Lung (tissue), 12 donors: ENCODE measurements around the gene TMTC2. TPM values are rescaled to one million over a fixed set of nuclear protein-coding genes. Genes with fewer than 3 reads are reported as not detected.

Experiments
- ATAC-seq: fragments of 200-7000 bp; cut with Tn5 transposase; one replicate; pipeline ENCODE4 v1.9.1; 2020; ENCODE audit warnings: moderate number of reproducible peaks; ENCODE audit not compliant: insufficient read depth, low FRiP score
- DNase-seq, 3 donors: peaks; one replicate each; pipeline ENCODE4 v3.0.0-alpha.2; 2013 to 2017
- H3K27ac ChIP-seq, 2 donors: one replicate each; pipeline ENCODE4 v1.5.1; 2013; ENCODE audit warnings: mild to moderate bottlenecking in 2 of 2, moderate library complexity in 2 of 2, control low read depth in 1 of 2, inconsistent platforms in 1 of 2, low read depth in 1 of 2, low read length in 1 of 2
- H3K27me3 ChIP-seq, 3 donors: one replicate each; pipeline ENCODE4 v1.5.1; 2013; ENCODE audit warnings: low read length in 2 of 3; ENCODE audit not compliant: control insufficient read depth in 3 of 3, insufficient read depth in 3 of 3
- H3K36me3 ChIP-seq, 4 donors: one replicate each; pipeline ENCODE4 v1.5.1; 2013; ENCODE audit warnings: low read length in 4 of 4, mild to moderate bottlenecking in 1 of 4, moderate library complexity in 1 of 4; ENCODE audit not compliant: control insufficient read depth in 4 of 4, insufficient read depth in 4 of 4
- H3K4me1 ChIP-seq, 5 donors: one replicate each; pipeline ENCODE4 v1.5.1; 2013; ENCODE audit warnings: low read length in 5 of 5, mild to moderate bottlenecking in 2 of 5, moderate library complexity in 1 of 5; ENCODE audit not compliant: control insufficient read depth in 5 of 5, insufficient read depth in 5 of 5
- H3K4me3 ChIP-seq: one replicate; pipeline ENCODE4 v1.5.1; 2013; ENCODE audit warnings: mild to moderate bottlenecking, control low read depth, moderate library complexity
- H3K9ac ChIP-seq, 2 donors: one replicate each; pipeline ENCODE4 v1.5.1; 2013; ENCODE audit warnings: low read length in 2 of 2, control low read depth in 1 of 2; ENCODE audit not compliant: insufficient read depth in 1 of 2
- H3K9me3 ChIP-seq, 4 donors: one replicate each; pipeline ENCODE4 v1.5.1; 2013; ENCODE audit warnings: low read length in 3 of 4, mild to moderate bottlenecking in 1 of 4, moderate library complexity in 1 of 4; ENCODE audit not compliant: control insufficient read depth in 4 of 4, insufficient read depth in 3 of 4
- whole genome bisulfite sequencing, 2 donors: extraction: QIAGEN DNeasy Blood & Tissue Kit; methylation state at CpG; one replicate each; pipeline ENCODE4 v1.1.7; 2013; 5-methylcytosine and 5-hydroxymethylcytosine counted together
- polyA plus RNA-seq, 2 donors: library from polyadenylated mRNA; stranded (reverse); fragments of 200-250 nt; gene quantifications; one replicate each; pipeline ENCODE4 v1.2.1, GENCODE V29; 2013
- total RNA-seq, 2 donors: library from RNA; depleted of rRNA in 1 of 2; stranded (reverse); fragments of >200 nt in 1 of 2; gene quantifications; one replicate each; pipeline ENCODE4 v1.2.1, GENCODE V29; 2014 to 2021
- TF ChIP-seq, protein P1 (sequence below): IDR thresholded peaks from 2 replicates; pipeline ENCODE4 v1.5.1; 2012; ENCODE audit warnings: mild to moderate bottlenecking; ENCODE audit errors: control extremely low read depth, extremely low read depth
- donor health status: control.
- donor health status: control.
- donor health status: Bipolar disorder and iron deficiency.
- donor health status: healthy.
- donor health status: DM: yes; HTN: yes; CAD: no.

The TMTC2 gene
- total and polyA plus RNA-seq, 4 donors: 5.3 to 77.1 (median 14.0) TPM

DNA sequence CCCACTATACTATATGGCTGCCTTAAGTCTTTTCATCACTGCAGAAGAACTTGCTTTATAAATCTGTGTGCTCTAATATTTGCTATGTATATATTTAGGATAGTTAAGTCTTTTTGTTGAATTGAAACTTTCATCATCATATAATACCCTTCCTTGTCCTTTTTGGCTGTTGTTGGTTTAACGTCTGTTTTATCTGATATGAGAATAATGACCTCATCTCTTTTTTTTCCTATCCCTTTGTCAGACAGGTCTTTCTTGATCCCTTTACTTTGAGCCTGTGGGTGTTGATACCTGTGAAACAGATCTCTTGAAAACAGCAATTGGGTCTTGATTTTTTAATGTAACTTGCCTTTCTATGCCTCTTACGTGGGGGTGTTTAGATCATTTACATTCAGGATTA lies 316.3 kb downstream of the TMTC2 start:
- peaks cover 0 to 1% (median 0%) of the 10 kb centered on the region in 5 donors for H3K4me1 ChIP-seq
- DNase-seq: no peak
- 50 to 51% methylated on average over 2 of the region's 2 CpGs for WGBS, 2 donors
- no peak overlapping the region for H3K9ac ChIP-seq
- H3K27me3 ChIP-seq: no peaks in the 10 kb centered on the region
- no peak for ATAC-seq
- no peak overlapping the region for H3K4me3 ChIP-seq
- no peak overlapping the region for H3K27ac ChIP-seq
- TF ChIP-seq, protein P1, sequence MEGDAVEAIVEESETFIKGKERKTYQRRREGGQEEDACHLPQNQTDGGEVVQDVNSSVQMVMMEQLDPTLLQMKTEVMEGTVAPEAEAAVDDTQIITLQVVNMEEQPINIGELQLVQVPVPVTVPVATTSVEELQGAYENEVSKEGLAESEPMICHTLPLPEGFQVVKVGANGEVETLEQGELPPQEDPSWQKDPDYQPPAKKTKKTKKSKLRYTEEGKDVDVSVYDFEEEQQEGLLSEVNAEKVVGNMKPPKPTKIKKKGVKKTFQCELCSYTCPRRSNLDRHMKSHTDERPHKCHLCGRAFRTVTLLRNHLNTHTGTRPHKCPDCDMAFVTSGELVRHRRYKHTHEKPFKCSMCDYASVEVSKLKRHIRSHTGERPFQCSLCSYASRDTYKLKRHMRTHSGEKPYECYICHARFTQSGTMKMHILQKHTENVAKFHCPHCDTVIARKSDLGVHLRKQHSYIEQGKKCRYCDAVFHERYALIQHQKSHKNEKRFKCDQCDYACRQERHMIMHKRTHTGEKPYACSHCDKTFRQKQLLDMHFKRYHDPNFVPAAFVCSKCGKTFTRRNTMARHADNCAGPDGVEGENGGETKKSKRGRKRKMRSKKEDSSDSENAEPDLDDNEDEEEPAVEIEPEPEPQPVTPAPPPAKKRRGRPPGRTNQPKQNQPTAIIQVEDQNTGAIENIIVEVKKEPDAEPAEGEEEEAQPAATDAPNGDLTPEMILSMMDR: no peak
- peaks cover 0 to 13% (median 8%) of the 10 kb centered on the region in 4 donors for H3K36me3 ChIP-seq
- peaks cover 0 to 6% (median 1%) of the 10 kb centered on the region in 4 donors for H3K9me3 ChIP-seq

DNA sequence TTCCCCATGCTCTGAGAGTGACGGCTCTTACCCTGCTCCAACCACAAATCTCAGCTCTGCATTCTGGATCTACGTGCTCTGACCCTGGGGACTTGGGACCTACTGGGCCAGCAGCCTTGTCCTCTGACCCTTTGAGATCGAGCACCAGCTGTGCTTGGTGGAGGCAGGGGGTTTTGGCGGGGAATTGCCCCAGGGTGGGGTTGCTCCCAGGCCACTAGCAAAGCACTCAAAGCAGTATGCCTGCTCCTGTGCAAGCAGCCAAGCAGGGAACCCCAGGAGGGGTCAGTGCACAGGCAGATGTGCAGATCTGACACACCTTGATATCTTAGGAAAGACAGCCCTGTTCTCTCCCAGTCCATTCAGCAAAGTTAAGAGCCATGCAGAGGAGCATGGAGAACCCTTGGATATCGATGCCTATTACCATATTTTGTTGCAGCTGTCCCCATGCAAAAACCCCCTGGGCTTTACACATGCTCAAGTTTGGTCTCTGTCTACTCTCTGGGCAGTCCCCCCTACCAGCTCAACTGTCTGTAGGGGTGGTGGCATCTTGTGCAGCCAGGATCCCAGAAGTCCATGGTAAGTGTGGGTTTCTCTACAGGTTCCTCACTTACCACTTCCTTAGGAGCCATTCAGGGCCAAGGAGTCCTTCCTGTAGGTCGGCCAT lies 319.0 kb downstream of the TMTC2 start:
- 87 to 93% methylated on average over 6 of the region's 6 CpGs for WGBS, 2 donors
- Histone ChIP-seq H3K36me3 (peaks cover 0 to 29% (median 9%) of the 10 kb centered on the region in 4 donors), H3K4me3 (no peak overlapping the region), H3K9me3 (peaks cover 0 to 8% (median 2%) of the 10 kb centered on the region in 4 donors), H3K27ac (no peak overlapping the region), H3K27me3 (no peaks in the 10 kb centered on the region), H3K9ac (no peak overlapping the region), H3K4me1 (peaks cover 0 to 1% (median 0%) of the 10 kb centered on the region in 5 donors)
- no peak for DNase-seq
- TF ChIP-seq, protein P1: no peak
- no peak for ATAC-seq

DNA sequence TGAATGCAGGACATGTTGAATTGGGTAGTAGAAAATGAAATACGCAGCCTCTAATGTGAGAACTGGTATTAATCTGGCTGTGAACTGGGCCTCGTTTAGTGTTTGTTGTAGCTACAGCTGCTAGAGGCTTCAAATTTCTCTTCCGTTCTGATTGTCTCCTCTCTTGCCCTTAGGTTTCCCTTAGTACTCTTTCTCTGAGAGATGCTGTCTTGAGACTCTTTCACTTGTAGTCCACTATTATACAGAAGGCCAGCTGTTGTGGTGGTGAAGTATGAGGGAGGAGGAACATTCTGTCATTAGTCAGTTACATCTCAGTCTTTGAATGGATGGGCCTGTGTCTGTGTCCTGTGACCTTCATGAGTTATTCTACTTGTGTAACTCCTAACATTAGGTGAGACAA lies 322.0 kb downstream of the TMTC2 start:
- H3K27ac ChIP-seq: no peak overlapping the region
- peaks cover 0 to 29% (median 7%) of the 10 kb centered on the region in 4 donors for H3K36me3 ChIP-seq
- H3K27me3 ChIP-seq: no peaks in the 10 kb centered on the region
- peaks cover 0 to 8% (median 2%) of the 10 kb centered on the region in 4 donors for H3K9me3 ChIP-seq
- WGBS, 2 donors: 62 to 63% methylated on average over 3 of the region's 3 CpGs
- peaks cover 0 to 1% (median 0%) of the 10 kb centered on the region in 5 donors for H3K4me1 ChIP-seq
- DNase-seq (no peak), ATAC-seq (no peak)
- TF ChIP-seq, protein P1: no peak
- no peak overlapping the region for H3K9ac ChIP-seq
- H3K4me3 ChIP-seq: no peak overlapping the region
